Stimulated activated CD8-positive, alpha-beta memory T cell treated with anti-CD3 and anti-CD28 coated beads, Interleukin-4, amount 100 ng/mL, for 48 hours (primary cell): Measurements from ENCODE around the gene SLC16A12.

Source experiments
- DNase-seq: peaks from one replicate; pipeline ENCODE4 v3.0.0-alpha.2; 2020

Gene SLC16A12

GRCh38 chr10:89388806-89389205 is 146.6 kb downstream of the SLC16A12 start:
- no peak for DNase-seq

GRCh38 chr10:89384474-89385340 is 150.7 kb downstream of the SLC16A12 start:
- DNase-seq, result no peak

- DNase-seq, result no peak
Measured at GRCh38 chr10:89382757-89383156, 152.6 kb downstream of the SLC16A12 start.
